HG03108 (cell line): ENCODE measurements around the gene KLF7.

Source experiments
- ATAC-seq: cut with Tn5 transposase; IDR thresholded peaks from one replicate; pipeline ENCODE4 v1.9.1; 2021; ENCODE audit warnings: moderate library complexity; ENCODE audit not compliant: unreplicated experiment

The KLF7 gene

GRCh38 chr2:207097278-207097677 lies 68.5 kb downstream of the KLF7 start:
- no peak for ATAC-seq

- ATAC-seq, result no peak
Measured at GRCh38 chr2:207095963-207096362, 69.8 kb downstream of the KLF7 start.

- ATAC-seq, result no peak
Measured at GRCh38 chr2:207093234-207093633, 72.5 kb downstream of the KLF7 start.

GRCh38 chr2:207092818-207093217 lies 72.9 kb downstream of the KLF7 start:
- no peak for ATAC-seq

- ATAC-seq, result no peak
Measured at GRCh38 chr2:207091928-207092327, 73.8 kb downstream of the KLF7 start.

GRCh38 chr2:207091176-207091575 lies 74.6 kb downstream of the KLF7 start:
- no peak for ATAC-seq

- ATAC-seq, result no peak
Measured at GRCh38 chr2:207090389-207090788, 75.4 kb downstream of the KLF7 start.

- no peak for ATAC-seq
Measured at GRCh38 chr2:207088839-207089238, 76.9 kb downstream of the KLF7 start.

- ATAC-seq, result no peak
Measured at GRCh38 chr2:207088276-207088675, 77.5 kb downstream of the KLF7 start.

- ATAC-seq, result no peak
Measured at GRCh38 chr2:207087046-207087902, 78.5 kb downstream of the KLF7 start.

- ATAC-seq, result no peak
Measured at GRCh38 chr2:207086136-207086535, 79.6 kb downstream of the KLF7 start.

- ATAC-seq, result no peak
Measured at GRCh38 chr2:207085110-207085509, 80.6 kb downstream of the KLF7 start.

- no peak for ATAC-seq
Measured at GRCh38 chr2:207083361-207084110, 82.2 kb downstream of the KLF7 start.

GRCh38 chr2:207082619-207083018 lies 83.1 kb downstream of the KLF7 start:
- ATAC-seq, result no peak

GRCh38 chr2:207078186-207078798 lies 87.5 kb downstream of the KLF7 start:
- ATAC-seq, result no peak

- ATAC-seq, result no peak
Measured at GRCh38 chr2:207077266-207077665, 88.5 kb downstream of the KLF7 start.

GRCh38 chr2:207075456-207075855 lies 90.3 kb downstream of the KLF7 start:
- no peak for ATAC-seq

GRCh38 chr2:207073801-207074678 lies 91.7 kb downstream of the KLF7 start:
- no peak for ATAC-seq

- no peak for ATAC-seq
Measured at GRCh38 chr2:207073412-207073800, 92.3 kb downstream of the KLF7 start.

GRCh38 chr2:207072571-207072970 lies 93.2 kb downstream of the KLF7 start:
- no peak for ATAC-seq

- ATAC-seq, result no peak
Measured at GRCh38 chr2:207071820-207072219, 93.9 kb downstream of the KLF7 start.
